Cortex of kidney (tissue), 1 donor: ENCODE results near the gene DNAAF8.
"Not testable (repeated sequence)": the region's sequence is repeated elsewhere in the genome, so short reads cannot be mapped to it uniquely, and the experiment has no call there.

ENCODE experiments used
- DNase-seq: peaks from one replicate; lab custom pipeline; 2025; lab: John Stamatoyannopoulos, UW

The DNAAF8 gene

DNA sequence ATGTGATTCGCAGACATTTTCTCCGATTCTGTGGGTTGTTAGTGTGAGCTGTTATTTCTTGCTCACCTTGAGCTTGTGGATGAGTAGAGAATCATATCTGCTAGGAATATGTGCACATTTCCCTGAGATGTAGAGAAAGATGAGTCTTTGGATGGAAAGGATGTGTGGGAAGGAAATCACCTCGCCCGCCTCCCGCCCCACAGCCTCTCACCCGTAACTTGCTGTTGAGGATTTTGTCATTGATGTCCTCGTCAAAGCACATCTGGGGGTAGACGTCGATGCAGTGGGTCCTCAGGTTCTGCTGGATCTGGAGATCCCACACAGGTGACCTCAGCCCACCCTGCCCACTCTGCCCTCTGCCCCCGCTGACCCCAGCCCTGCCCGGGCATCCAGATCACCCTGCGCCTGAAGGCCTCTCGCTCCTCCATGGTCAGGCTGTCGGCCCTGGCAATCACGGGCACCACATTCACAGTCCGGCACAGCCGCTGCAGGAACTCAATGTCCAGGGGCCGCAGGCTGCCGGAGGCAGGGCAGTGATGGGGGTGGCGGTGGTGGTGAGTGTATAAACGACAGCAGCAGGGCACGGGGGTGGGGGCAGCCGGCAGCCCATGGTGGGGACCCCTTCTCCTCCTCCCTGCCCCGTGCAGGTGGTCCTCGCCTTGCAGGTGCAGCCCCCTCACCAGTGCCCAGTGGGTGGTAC lies 49.1 kb downstream of the DNAAF8 start:
- no peak for DNase-seq

DNA sequence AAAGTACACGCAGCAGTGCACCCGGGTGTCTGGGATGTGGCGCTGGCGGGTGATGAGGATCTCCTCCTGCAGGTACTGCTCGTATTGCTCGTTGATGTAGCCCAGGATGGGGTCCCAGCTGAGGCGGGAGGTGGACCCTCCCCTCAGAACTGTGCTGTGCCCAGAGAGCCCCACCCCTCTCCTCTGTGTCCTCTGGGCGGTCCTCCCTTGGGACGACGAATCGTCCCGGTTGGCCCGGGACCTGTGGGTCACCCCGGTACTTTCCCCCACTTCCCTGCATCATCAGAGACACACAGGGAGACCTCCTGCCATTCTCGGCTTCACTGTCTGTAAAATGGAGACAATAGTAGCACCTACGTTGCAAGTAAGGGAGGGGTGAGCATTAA lies 49.6 kb downstream of the DNAAF8 start:
- no peak for DNase-seq

DNA sequence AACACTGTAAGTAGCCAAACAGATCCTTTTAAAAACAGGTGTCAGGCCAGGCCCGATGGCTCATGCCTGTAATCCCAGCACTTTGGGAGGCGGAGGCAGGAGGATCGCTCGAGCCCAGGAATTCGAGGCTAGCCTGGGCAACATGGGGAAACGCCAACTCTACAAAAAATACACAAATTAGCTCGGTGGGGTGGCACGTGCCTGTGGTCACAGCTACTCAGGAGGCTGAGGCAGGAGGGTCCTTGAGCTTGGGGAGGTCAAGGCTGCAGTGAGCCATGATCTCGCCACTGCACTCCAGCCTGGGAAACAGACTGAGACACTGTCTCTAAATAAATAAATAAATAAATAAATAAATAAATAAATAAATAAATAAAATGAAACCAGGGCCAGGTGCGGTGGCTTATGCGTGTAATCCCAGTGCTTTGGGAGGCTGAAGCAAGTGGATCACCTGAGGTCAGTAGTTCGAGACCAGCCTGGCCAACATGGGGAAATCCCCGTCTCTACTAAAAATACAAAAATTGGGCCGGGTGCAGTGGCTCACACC lies 50.2 kb downstream of the DNAAF8 start:
- not testable (repeated sequence) for DNase-seq

DNA sequence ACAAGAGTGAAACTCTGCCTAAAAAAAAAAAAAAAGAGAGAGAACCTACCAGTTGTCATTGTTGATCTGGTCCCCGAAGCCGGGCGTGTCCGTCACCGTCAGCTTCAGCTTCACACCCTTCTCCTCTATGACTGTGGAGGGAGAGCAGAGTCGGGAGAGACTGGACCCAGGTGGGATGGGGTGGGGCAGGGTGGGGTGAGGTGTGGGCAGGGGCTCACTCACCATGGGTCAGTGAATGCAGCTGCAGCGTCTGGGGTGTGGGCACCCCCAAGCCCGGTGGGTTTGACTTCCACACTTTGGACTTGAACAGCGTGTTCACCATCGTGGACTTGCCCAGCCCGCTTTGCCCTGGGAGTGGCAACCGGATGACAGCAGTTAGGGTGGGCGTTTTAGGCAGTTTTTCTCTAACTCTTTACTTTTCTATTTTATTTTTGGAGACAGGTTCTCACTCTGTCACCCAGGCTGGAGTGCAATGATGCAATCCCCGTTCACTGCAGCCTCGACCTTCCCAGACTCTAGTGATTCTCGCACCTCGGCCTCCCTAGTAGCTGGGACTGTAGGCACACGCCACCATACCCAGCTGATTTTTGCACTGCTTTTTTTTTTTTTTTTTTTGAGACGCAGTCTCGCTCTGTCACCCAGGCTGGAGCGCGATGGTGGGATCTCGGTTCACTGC lies 51.6 kb downstream of the DNAAF8 start:
- no peak for DNase-seq

DNA sequence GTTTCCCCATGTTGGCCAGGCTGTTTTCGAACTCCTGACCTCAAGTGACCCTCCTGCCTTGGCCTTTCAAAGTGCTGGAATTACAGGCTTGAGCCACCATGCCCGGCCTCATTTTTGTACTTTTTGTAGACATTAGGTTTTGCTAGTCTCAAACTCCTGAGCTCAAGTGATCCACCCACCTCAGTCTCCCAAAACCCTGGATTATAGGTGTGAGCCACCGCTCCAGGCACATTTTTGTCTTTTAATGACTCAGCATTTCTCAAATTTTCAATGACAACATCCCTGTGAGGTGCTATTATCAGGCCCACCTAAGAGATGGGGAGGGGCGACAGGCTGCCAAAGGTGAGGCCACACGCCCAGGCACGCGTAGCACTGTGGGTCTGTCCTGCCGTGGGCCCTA lies 52.7 kb downstream of the DNAAF8 start:
- no peak for DNase-seq

DNA sequence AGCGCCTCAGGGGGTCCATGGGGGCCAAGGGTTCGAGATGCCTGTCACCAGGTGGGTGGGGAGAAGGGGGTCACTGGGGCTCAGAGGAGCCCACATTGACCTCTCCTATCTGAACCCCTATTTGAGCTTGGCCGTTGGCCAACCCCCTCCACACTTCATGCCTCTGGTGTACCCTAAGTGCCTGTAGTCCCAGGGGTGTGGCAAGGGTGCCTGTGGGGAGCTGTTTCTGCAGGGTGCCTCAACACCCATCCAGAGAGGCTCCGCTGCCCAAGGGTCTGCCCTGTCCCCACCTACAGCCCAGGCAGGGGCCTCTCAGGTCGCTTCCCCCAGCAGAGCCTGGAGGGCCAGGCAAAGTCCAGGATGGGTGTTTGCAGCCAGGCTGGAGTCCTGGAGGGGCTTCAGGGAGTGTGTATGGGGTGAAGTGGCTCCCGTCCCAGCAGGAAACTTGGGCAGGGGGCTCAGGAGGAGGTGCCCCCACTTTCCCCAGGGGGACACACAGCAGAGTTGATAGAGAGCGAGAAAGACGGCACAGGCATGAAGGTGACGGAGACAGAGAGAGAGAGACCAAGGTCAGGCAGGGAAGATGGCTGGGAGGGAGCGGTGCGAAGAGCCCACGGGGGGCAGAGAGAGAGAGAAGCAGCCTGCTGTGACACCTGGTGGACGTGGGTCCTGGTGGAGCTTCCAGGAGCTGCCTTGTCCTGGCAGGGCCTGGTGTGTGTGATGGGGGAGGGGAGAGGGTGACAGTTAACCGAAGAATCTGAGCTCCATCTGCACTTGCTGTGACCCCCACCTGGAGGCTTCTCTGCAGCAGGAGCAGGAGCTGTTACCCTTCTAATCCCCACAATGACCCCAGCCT lies 53.5 kb downstream of the DNAAF8 start, which contains the start of gene SEPTIN12:
Gene SEPTIN12, minus strand, starts transcription at position 719 of the 856 bp plus-strand sequence. Its CDS starts 700 bp downstream, at position 19.
- DNase-seq, result no peak

DNA sequence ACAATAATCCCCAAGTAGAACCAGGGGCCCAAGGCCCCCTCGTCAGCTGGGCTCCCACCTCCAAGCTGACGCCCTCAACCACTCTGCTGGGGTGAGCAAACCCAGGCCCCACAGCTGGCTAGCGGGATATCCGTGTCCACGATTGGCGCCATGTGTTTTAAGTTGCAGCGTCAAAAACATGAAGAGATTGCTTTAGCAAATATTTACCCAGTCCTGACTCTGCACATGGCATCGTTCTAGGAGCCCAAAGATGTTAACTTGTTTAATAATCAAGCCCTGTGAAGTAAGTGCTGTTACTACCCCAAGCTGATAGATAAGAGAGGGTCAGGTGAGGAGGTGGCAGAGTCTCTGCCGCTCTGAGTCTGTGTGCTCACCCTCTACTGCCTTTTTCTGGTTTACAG lies 54.2 kb downstream of the DNAAF8 start:
- DNase-seq, result no peak

DNA sequence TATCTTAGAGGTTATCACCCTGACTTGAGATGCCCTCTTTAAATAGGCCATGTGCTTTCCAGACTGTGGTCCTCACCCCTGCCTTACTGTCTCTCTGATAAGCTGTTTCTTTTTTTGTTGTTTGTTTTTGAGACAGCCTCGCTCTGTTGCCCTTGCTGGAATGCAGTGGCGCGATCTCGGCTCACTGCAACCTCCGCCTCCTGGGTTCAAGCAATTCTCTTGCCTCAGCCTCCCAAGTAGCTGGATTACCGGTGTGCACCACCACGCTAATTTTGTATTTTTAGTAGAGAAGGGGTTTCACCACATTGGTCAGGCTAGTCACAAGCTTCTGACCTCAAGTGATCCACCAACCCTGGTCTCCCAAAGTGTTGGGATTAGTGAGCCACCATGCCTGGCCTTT lies 54.6 kb downstream of the DNAAF8 start:
- no peak for DNase-seq

DNA sequence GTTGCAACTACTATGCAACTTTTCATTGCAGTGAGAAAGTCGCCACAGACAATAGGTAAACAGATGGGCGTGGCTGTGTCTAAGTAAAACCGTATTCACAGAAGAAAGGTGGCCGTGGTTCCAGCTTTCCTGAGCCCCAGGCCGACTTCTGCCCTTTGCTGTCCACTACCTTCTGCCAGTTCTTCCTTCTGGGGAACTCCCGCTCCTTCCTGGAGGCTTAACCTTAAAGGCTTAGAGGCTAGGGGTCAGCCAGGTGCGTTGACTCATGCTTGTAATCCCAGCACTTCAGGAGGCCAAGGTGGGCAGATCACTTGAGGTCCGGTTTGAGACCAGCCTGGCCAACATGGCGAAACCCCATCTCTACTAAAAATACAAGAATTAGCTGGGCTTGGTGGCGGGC lies 55.9 kb downstream of the DNAAF8 start:
- no peak for DNase-seq

DNA sequence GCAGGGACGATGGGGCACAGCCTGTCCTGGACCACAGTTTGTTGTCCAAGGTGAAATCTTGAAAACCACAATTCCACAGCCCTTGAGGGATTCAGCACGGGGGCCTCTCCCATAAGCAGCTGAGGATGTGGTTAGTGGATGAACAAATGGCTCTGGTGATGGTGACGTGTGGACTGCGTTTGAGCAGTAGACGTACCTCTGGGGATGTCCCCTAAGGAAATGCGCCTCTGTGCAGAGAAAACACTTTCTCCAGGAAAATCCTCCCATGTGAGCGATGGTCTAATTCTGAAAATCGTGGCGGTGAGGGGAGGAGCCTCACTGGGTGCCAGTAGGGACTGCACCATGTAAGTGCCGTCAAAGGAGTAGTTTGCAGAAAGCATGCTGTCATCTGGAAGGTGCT lies 56.5 kb downstream of the DNAAF8 start:
- DNase-seq, result no peak

DNA sequence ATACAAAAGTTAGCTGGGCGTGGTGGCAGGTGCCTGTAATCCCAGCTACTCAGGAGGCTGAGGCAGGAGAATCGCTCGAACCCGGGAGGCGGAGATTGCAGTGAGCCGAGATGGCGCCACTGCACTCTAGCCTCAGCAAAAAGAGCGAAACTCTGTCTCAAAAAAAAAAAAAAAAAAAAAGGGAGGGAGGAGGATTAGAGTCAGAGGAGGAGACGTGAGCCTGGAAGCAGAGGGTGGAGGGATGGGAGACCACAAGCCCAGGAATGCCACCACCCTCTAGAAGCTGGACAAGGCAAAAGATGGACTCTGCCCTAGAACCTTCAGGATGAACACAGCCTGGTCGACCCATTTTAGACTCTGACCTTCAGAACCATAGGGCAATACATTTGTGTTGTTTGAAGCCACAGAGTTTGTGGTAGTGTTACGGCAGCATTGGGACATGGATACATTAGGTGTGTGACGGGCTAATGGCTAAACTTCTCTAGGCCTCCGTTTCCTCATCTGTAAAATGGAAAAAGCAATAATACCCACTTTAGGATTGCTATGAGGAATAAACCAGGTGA lies 58.7 kb downstream of the DNAAF8 start:
- DNase-seq, result no peak

DNA sequence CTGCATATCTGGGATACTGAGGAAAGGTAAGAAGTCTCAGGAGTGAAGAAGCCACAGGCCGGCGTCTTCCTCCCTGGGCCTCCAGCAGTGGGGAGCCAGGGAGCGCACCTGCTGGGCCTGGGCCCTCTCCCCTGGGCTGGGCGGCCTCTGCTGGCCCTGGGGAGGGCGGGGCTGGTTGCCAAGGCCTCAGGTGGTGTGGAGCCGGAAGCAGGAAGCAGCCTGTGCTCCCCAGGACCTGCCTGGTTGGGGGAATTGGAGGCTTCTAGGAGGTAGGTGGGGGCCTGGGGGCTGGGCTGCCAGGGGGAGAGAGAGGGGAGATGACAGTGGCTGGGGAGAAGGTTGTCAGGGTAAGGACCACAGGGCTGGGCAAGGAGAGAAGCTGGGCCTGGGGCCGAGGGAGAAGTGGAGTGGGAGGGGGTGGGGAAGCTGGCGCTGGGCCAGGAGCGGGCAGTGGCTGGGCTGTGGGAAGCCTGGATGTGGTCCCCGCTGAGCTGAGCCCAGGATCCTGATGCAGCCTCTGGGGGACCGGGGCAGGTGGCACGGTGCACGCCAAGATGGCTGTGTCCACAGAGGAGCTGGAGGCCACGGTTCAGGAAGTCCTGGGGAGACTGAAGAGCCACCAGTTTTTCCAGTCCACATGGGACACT lies 61.0 kb downstream of the DNAAF8 start, which contains the start of gene SMIM22:
Gene SMIM22, plus strand, starts transcription at position 189 of the 647 bp plus-strand sequence. Its CDS starts 366 bp downstream, at position 555.
- DNase-seq, result no peak

DNA sequence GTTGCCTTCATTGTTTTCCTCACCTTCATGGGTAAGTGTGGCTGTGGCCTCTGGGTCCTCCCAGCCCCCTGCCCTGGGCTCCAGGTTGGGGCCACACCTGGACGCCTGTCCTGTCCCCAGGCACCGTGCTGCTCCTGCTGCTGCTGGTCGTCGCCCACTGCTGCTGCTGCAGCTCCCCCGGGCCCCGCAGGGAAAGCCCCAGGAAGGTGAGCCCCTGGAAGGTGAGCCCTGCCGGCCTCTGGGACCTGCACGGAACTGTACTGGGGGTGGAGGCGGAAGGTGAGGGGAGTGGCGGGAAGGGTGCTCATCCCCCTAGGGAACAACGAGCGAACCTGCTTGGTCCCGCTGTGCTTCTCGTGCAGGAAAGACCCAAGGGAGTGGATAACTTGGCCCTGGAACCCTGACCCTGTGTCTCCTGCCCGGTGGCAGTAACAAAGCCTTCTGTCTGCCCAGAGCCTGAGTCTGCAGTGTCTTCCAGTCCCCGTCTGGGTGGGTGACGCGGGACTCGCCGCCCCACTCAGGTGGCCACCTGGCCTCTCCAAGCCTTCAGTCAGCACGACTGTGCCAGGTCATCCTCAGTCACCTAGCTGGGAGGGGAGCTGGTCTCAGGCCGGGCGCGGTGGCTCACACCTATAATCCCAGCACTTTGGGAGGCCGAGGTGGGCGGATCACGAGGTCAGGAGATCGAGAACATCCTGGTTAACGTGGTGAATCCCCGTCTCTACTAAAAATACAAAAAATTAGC lies 61.7 kb downstream of the DNAAF8 start:
- no peak for DNase-seq

DNA sequence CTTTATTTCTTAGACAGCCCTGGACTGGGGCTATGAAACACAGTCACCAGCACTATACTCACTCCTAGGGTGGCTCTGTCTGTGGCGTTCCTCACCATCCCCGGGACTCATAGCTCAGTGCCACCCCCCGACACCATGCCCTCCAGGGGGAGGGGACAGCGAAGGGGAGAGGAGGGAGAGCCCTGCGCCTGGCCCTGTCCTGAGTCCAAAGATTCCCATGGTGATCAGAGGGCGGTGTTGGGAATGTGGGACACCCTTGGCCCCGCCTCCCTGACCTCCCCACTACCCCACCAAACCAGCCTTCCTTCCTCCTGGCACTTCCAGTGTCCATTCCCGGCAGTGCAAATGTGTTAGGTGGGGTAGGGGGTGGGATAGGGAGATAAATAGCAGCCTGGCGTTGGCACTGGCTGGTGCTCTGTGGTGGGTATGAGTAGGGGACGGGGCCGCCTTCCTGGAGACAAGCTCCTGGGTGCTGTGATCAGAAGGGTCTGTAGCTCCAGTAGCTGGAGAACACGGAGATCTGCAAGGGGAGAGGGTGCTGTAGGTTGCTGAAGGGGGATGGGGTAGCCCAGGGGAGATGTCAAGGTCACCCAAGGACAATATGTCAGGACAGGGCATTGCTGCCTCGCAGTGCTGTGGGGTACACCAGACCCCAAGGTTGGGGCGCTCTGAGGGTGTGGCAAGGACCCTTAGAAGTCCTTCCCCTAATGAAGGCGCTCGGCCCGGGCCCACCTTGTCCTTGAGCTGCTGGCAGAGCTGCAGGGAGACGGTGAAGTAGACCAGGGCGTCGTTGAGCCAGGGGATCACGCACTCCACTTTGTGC lies 62.9 kb downstream of the DNAAF8 start:
- DNase-seq, result no peak

DNA sequence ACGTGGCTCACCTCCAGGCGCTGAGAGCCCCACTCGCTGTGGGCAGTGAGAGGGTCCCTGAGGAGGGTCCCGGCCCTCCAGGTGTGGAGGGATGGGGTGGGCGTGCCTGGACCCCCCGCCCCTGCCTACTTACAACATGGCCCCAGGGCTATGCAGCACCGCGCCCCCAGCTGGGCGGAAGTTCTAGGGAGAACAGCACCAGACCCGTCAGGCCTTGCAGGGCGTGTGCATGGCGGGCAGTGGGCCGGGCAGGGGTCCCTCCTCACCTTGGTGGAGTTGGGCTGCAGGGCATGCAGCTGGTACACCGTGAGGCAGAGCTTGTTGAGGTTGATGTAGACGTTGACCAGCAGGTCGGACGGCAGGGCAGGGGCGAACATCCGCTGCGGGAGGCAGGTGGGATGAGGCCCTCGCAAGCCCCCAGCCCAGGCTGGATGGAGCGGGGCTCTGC lies 63.5 kb downstream of the DNAAF8 start:
- no peak for DNase-seq

DNA sequence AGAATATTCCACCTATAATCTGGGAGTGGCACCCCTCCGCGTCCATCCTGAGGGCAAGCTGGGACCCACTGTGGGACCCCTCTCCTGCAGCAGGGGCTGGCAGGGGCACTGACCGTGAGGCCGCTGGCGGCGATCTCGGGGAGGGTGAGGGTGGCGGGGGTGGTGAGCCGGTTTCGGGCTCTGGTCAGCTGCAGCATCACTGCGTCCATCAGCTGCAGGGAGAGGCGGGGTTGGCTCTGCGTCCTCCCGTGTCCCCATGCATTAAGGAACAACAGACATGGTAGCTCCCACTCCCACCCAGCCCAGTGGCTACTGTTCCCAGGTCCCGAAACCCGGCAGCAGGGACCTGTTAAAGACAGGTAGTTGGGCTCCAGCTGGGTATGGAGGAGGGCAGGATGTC lies 64.1 kb downstream of the DNAAF8 start:
- no peak for DNase-seq
